GM12878 (cell line): ENCODE measurements around the gene TBC1D24. TPM values are rescaled to one million over a fixed set of nuclear protein-coding genes. Genes with fewer than 3 reads are reported as not detected.

ENCODE experiments used
- ATAC-seq: fragments of 200-7000 bp; cut with Tn5 transposase; 3 replicates; pipeline ENCODE4 v1.9.1; 2020; ENCODE audit warnings: mild to moderate bottlenecking, moderate library complexity
- BruUV-seq: library from RNA; stranded (reverse); fragments of 400-500 nt; replicated peaks from 2 replicates; lab custom pipeline; 2021; lab: Mats Ljungman, UMichigan
- CTCF ChIA-PET: fragments of 300-600 bp; sonication (Branson Sonifier 250); formaldehyde crosslinking; extraction: SDS; loops from one replicate; lab custom pipeline; 2021; ENCODE audit warnings: inconsistent platforms; lab: Yijun Ruan, JAX
- POLR2A ChIA-PET: fragments of 350-600 bp; formaldehyde crosslinking; extraction: SDS; loops from one replicate; lab custom pipeline; 2021; ENCODE audit warnings: inconsistent platforms; lab: Charles Lee
- RAD21 ChIA-PET: fragments of 300-600 bp; sonication (Branson Sonifier 250); formaldehyde crosslinking; loops from one replicate; lab custom pipeline; 2023; ENCODE audit warnings: antibody characterized with exemption; ENCODE audit not compliant: unreplicated experiment; lab: Charles Lee
- SMC1A ChIA-PET: fragments of 300-600 bp; sonication (Branson Sonifier 250); formaldehyde crosslinking; loops from one replicate; lab custom pipeline; 2023; ENCODE audit not compliant: unreplicated experiment, uncharacterized antibody; lab: Charles Lee
- DNase-seq: peaks from one replicate; pipeline ENCODE4 v3.0.0-alpha.2; 2011; ENCODE audit warnings: low read depth, low spot score
- FAIRE-seq: peaks from 3 replicates; lab custom pipeline; 2011; peaks lifted over from hg19 to GRCh38; lab: Jason Lieb, UNC
- H2AFZ ChIP-seq: 2 replicates; pipeline ENCODE4 v1.6.0; 2011; ENCODE audit warnings: low read depth, low read length, control low read depth; ENCODE audit not compliant: control insufficient read depth
- H3K27ac ChIP-seq: 2 replicates; pipeline ENCODE4 v1.5.1; 2011; ENCODE audit warnings: control low read depth; ENCODE audit not compliant: control insufficient read depth, insufficient read depth
- H3K27me3 ChIP-seq, 2 experiments: replicated peaks in 1 of 2; 2 replicates each; pipeline versions ENCODE4 v1.6.0 to v1.6.1; 2011; ENCODE audit warnings: low read length in 1 of 2; ENCODE audit not compliant: control insufficient read depth in 2 of 2, insufficient read depth in 2 of 2
- H3K36me3 ChIP-seq, 2 experiments: 2 replicates each; pipeline ENCODE4 v1.5.1; 2011; ENCODE audit warnings: low read length in 1 of 2; ENCODE audit not compliant: control insufficient read depth in 2 of 2, insufficient read depth in 2 of 2
- H3K4me1 ChIP-seq: 2 replicates; pipeline ENCODE4 v1.6.1; 2011; ENCODE audit warnings: mild to moderate bottlenecking, low read length, moderate library complexity, mixed read lengths; ENCODE audit not compliant: control insufficient read depth, insufficient read depth
- H3K4me2 ChIP-seq: 2 replicates; pipeline ENCODE4 v1.6.0; 2011; ENCODE audit warnings: control low read depth; ENCODE audit not compliant: control insufficient read depth, insufficient read depth
- H3K4me3 ChIP-seq: fragments of 200-600 bp; sonication (generic); 2 replicates; pipeline ENCODE4 v1.5.1; 2016
- H3K79me2 ChIP-seq: 2 replicates; pipeline ENCODE4 v1.6.0; 2011; ENCODE audit warnings: low read length; ENCODE audit not compliant: control insufficient read depth, insufficient read depth
- H3K9ac ChIP-seq: 2 replicates; pipeline ENCODE4 v1.8.0; 2011; ENCODE audit warnings: low read length, control low read depth, mixed read lengths; ENCODE audit not compliant: control insufficient read depth, insufficient read depth
- H3K9me3 ChIP-seq: replicated peaks from 3 replicates; pipeline ENCODE4 v1.5.1; 2011; ENCODE audit warnings: mild to moderate bottlenecking, low read length; ENCODE audit not compliant: control insufficient read depth, insufficient read depth
- H4K20me1 ChIP-seq: 2 replicates; pipeline ENCODE4 v1.6.0; 2011; ENCODE audit not compliant: control insufficient read depth, insufficient read depth
- BCL11A ChIP-seq: IDR thresholded peaks from 2 replicates; pipeline ENCODE4 v1.6.1; 2011; ENCODE audit warnings: low read depth, low read length
- DPF2 ChIP-seq: fragments of 450-650 bp; IDR thresholded peaks from 2 replicates; pipeline ENCODE4 v1.6.1; 2017; ENCODE audit warnings: mild to moderate bottlenecking
- HDGF ChIP-seq: fragments of 450-650 bp; IDR thresholded peaks from 2 replicates; pipeline ENCODE4 v1.6.1; 2016; ENCODE audit warnings: antibody characterized with exemption
- LARP7 ChIP-seq: fragments of 450-650 bp; IDR thresholded peaks from 2 replicates; pipeline ENCODE4 v1.6.1; 2017; ENCODE audit warnings: mild to moderate bottlenecking
- RB1 ChIP-seq: fragments of 450-650 bp; formaldehyde crosslinking; IDR thresholded peaks from 2 replicates; pipeline ENCODE4 v1.6.1; 2017; ENCODE audit warnings: mild to moderate bottlenecking, borderline replicate concordance
- SP1 ChIP-seq: IDR thresholded peaks from one replicate; pipeline ENCODE4 v1.6.1; 2011; ENCODE audit warnings: low read depth, low read length
- TCF12 ChIP-seq: IDR thresholded peaks from 2 replicates; pipeline ENCODE4 v1.6.1; 2011; ENCODE audit warnings: low read depth, mild to moderate bottlenecking, low read length
- ZSCAN29 ChIP-seq: fragments of 450-650 bp; IDR thresholded peaks from 2 replicates; pipeline ENCODE4 v1.6.1; 2017; ENCODE audit warnings: mild to moderate bottlenecking, moderate library complexity
- WGBS: methylation state at CpG from one replicate; pipeline ENCODE4 v1.1.6; 2016; ENCODE audit warnings: low lambda C conversion rate; ENCODE audit not compliant: insufficient replicate concordance, insufficient coverage; ENCODE audit errors: missing lambda C conversion rate; 5-methylcytosine and 5-hydroxymethylcytosine counted together
- in situ Hi-C: fragments of 300-500 bp; cut with MboI; formaldehyde crosslinking; loops from 9 replicates; pipeline ENCODE4 v1.14.3; 2018; ENCODE audit warnings: mixed read lengths
- intact Hi-C: fragments of 100-400 bp; cut with micrococcal nuclease; formaldehyde crosslinking; loops from one replicate; pipeline ENCODE4 v1.14.2; 2022; ENCODE audit not compliant: unreplicated experiment
- polyA plus RNA-seq, 11 experiments: library from polyadenylated mRNA; depleted of rRNA in 4 of 11; unstranded in 6 of 11; stranded (reverse) in 5 of 11; fragments of >200 nt; fragmentation: Nextera tagmentation in 4 of 11; fragmentation: Illumina TruSeq in 1 of 11; extraction: Ambion mirVana in 4 of 11; extraction: Trizol in 1 of 11; gene quantifications; 1 replicate in 1 of 11; 2 replicates in 10 of 11; pipeline versions ENCODE4 v1.2.1 to v1.2.3, GENCODE V29; 2011 to 2016; ENCODE audit warnings: inconsistent platforms in 2 of 11, missing spikeins in 2 of 11, low read depth in 1 of 11
- total RNA-seq, 4 experiments: library from RNA; depleted of rRNA in 3 of 4; stranded (reverse); fragments of >200 nt in 3 of 4; fragmentation: Illumina TruSeq in 1 of 4; extraction: Trizol in 1 of 4; gene quantifications; 2 replicates each; pipeline versions ENCODE4 v1.2.1 to v1.2.3, GENCODE V29; 2013 to 2021
- TF ChIP-seq, protein P1 (sequence below): IDR thresholded peaks from 2 replicates; pipeline ENCODE4 v1.6.1; 2011; ENCODE audit warnings: low read depth, mild to moderate bottlenecking, low read length, moderate library complexity, borderline replicate concordance; ENCODE audit errors: extremely low read depth

Gene TBC1D24
- total and polyA plus RNA-seq, 10 of the 15 experiments (the other 5 are each of a cell fraction or from before 2014, with no cell fraction given), result 1.1 to 9.6 (median 4.5) TPM

GRCh38 chr16:2507665-2508064 lies 32.7 kb downstream of the TBC1D24 start:
- ChIA-PET SMC1A (no interaction called here), RAD21 (interaction anchor here (0.7 to 1.2 kb wide), 2 partner anchors 25 to 460 kb away, joined by 3 to 6 read pairs; partner anchors contain the start of genes NTHL1 and TSC2), CTCF (interaction anchor here (0.8 to 1.2 kb wide), 3 partner anchors 8 to 313 kb away, joined by 3 to 5 read pairs (median 4); partner anchors contain the start of gene CCNF), POLR2A (interaction anchor here (1.1 to 2.5 kb wide), 4 partner anchors 8 to 77 kb away, joined by 4 to 8 read pairs (median 4); partner anchors contain the start of gene TBC1D24)
- peak; percentile 60 for ATAC-seq
- H3K36me3 ChIP-seq, result no peaks in the 10 kb centered on the region; a peak in 1 of 4 replicates
- peak overlapping the region; percentile 76 for H2AFZ ChIP-seq
- intact Hi-C loops (loop anchor here (5.0 to 10.0 kb wide), 2 partner anchors 40 to 243 kb away; partner anchors contain the start of gene RNPS1), in situ Hi-C loops (loop anchor here (5.0 kb wide), 1 partner anchor 75 kb away; no protein-coding TSS in a partner anchor)
- WGBS, result 92% methylated on average over 9 of the region's 11 CpGs
- no peaks in the 10 kb centered on the region for H3K9me3 ChIP-seq
- H3K4me1 ChIP-seq, result peaks cover 33% of the 10 kb centered on the region
- peak overlapping the region; percentile 36 for H3K9ac ChIP-seq
- TF ChIP-seq RB1 (no peak), SP1 (no peak), TCF12 (no peak), DPF2 (0 out of 2 replicates have a peak, but pooled peaks have one; percentile 4)
- 0 out of 2 replicates have a peak overlapping the region, but pooled peaks have one; percentile 9 for H3K4me3 ChIP-seq
- H3K4me2 ChIP-seq, result peak overlapping the region; percentile 86
- peak overlapping the region; percentile 83 for H3K27ac ChIP-seq
- no peaks in the 10 kb centered on the region for H4K20me1 ChIP-seq
- no peak for DNase-seq
- no peaks in the 10 kb centered on the region for H3K27me3 ChIP-seq
- no TSS peak for BruUV-seq
- H3K79me2 ChIP-seq, result no peaks in the 10 kb centered on the region
- FAIRE-seq, result peak; percentile 31

- Histone ChIP-seq H4K20me1 (no peaks in the 10 kb centered on the region), H3K4me1 (peaks cover 38% of the 10 kb centered on the region), H2AFZ (no peak overlapping the region), H3K27ac (no peak overlapping the region), H3K4me2 (no peak overlapping the region), H3K79me2 (peaks cover under 1% of the 10 kb centered on the region), H3K27me3 (no peaks in the 10 kb centered on the region), H3K9ac (no peak overlapping the region), H3K36me3 (no peaks in the 10 kb centered on the region; a peak in 1 of 4 replicates), H3K4me3 (no peak overlapping the region), H3K9me3 (no peaks in the 10 kb centered on the region)
- CTCF ChIA-PET, result interaction anchor here (0.6 to 2.5 kb wide), 5 partner anchors 36 to 359 kb away, joined by 3 to 7 read pairs (median 4); no protein-coding TSS in a partner anchor
- DNase-seq (no peak), ATAC-seq (no peak), FAIRE-seq (no peak)
- SMC1A ChIA-PET, result interaction anchor here (0.8 to 1.4 kb wide), 2 partner anchors 21 to 39 kb away, joined by 3 read pairs; no protein-coding TSS in a partner anchor
- RAD21 ChIA-PET, result interaction anchor here (1.2 to 2.3 kb wide), 2 partner anchors 8 to 78 kb away, joined by 3 to 11 read pairs; no protein-coding TSS in a partner anchor
- BruUV-seq, result no TSS peak
- POLR2A ChIA-PET, result interaction anchor here (1.1 to 2.5 kb wide), 4 partner anchors 11 to 79 kb away, joined by 3 to 8 read pairs (median 4); partner anchors contain the start of genes AMDHD2 and TBC1D24
- 82% methylated on average over 18 of the region's 18 CpGs for WGBS
- intact Hi-C loops (loop anchor here (5.0 to 10.0 kb wide), 2 partner anchors 42 to 244 kb away; partner anchors contain the start of gene RNPS1), in situ Hi-C loops (loop anchor here (5.0 kb wide), 1 partner anchor 77 kb away; no protein-coding TSS in a partner anchor)
- TF ChIP-seq BCL11A (no peak), HDGF (no peak), ZSCAN29 (no peak), LARP7 (no peak)
- TF ChIP-seq, protein P1, sequence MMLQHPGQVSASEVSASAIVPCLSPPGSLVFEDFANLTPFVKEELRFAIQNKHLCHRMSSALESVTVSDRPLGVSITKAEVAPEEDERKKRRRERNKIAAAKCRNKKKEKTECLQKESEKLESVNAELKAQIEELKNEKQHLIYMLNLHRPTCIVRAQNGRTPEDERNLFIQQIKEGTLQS, result no peak
These were observed 33.9 kb downstream of the TBC1D24 start for GRCh38 chr16:2508722-2509400.
